ENCODE data around the gene TAL2. TPM values are rescaled to one million over a fixed set of nuclear protein-coding genes. Genes with fewer than 3 reads are reported as not detected.

The TAL2 gene
- total and polyA plus RNA-seq, 10 of the 15 experiments (the other 5 are each of a cell fraction or from before 2014, with no cell fraction given): 0.16 to 0.51 (median 0.34) TPM; not detected in 1

DNA sequence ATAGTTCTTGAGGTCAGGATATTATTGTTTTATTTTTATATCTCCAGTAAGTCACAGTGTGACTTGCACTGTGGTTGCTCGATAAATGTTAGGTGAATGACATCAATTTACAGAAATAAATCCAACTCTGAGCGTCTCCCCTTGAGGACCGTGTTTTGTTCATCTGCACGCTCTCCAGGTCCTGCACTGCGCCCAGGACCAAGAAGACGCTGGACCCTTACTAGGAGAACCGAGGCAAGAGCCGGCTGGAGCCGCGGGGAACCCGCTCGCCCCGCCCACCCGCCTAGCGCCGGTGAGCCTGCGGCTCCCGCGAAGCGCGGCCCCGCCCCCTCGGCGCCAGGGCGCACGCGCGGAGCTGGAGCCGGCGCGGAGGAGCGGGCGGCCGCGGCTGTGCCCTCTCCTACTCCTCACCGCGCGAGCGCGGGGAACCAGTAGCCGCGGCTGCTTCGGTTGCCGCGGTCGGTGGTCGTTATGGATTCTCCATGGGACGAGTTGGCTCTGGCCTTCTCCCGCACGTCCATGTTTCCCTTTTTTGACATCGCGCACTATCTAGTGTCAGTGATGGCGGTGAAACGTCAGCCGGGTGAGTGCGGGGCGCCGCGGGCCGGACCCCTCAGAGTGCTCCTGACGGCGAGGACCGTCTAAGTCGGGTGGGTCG lies 32.1 kb downstream of the TAL2 start, which contains the start of gene TMEM38B (continued):
- TF ChIP-seq, protein P1, sequence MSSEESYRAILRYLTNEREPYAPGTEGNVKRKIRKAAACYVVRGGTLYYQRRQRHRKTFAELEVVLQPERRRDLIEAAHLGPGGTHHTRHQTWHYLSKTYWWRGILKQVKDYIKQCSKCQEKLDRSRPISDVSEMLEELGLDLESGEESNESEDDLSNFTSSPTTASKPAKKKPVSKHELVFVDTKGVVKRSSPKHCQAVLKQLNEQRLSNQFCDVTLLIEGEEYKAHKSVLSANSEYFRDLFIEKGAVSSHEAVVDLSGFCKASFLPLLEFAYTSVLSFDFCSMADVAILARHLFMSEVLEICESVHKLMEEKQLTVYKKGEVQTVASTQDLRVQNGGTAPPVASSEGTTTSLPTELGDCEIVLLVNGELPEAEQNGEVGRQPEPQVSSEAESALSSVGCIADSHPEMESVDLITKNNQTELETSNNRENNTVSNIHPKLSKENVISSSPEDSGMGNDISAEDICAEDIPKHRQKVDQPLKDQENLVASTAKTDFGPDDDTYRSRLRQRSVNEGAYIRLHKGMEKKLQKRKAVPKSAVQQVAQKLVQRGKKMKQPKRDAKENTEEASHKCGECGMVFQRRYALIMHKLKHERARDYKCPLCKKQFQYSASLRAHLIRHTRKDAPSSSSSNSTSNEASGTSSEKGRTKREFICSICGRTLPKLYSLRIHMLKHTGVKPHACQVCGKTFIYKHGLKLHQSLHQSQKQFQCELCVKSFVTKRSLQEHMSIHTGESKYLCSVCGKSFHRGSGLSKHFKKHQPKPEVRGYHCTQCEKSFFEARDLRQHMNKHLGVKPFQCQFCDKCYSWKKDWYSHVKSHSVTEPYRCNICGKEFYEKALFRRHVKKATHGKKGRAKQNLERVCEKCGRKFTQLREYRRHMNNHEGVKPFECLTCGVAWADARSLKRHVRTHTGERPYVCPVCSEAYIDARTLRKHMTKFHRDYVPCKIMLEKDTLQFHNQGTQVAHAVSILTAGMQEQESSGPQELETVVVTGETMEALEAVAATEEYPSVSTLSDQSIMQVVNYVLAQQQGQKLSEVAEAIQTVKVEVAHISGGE (CRISPR knock-in tag; IDR thresholded peaks at IDR 0.05): no peak
- TF ChIP-seq STAT3 (IDR thresholded peaks at IDR 0.05; ENCODE audit: low read depth, low read length) (no peak), SMAD5 (IDR thresholded peaks at IDR 0.05; ENCODE audit: low read depth) (no peak), HCFC1 (IDR thresholded peaks at IDR 0.05; ENCODE audit: low read length) (no peak), ZNF384 (IDR thresholded peaks at IDR 0.05; ENCODE audit: borderline replicate concordance, low read depth, low read length) (no peak), POLR2A (IDR thresholded peaks at IDR 0.05; ENCODE audit: low read depth, low read length) (peak; percentile 71), CBX5 (IDR thresholded peaks at IDR 0.05; ENCODE audit: low read depth) (no peak)
- TF ChIP-seq, protein P2, sequence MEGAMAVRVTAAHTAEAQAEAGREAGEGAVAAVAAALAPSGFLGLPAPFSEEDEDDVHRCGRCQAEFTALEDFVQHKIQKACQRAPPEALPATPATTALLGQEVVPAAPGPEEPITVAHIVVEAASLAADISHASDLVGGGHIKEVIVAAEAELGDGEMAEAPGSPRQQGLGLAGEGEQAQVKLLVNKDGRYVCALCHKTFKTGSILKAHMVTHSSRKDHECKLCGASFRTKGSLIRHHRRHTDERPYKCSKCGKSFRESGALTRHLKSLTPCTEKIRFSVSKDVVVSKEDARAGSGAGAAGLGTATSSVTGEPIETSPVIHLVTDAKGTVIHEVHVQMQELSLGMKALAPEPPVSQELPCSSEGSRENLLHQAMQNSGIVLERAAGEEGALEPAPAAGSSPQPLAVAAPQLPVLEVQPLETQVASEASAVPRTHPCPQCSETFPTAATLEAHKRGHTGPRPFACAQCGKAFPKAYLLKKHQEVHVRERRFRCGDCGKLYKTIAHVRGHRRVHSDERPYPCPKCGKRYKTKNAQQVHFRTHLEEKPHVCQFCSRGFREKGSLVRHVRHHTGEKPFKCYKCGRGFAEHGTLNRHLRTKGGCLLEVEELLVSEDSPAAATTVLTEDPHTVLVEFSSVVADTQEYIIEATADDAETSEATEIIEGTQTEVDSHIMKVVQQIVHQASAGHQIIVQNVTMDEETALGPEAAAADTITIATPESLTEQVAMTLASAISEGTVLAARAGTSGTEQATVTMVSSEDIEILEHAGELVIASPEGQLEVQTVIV (IDR thresholded peaks at IDR 0.05; ENCODE audit: borderline replicate concordance, partially characterized antibody): no peak
- TF ChIP-seq, protein P3, sequence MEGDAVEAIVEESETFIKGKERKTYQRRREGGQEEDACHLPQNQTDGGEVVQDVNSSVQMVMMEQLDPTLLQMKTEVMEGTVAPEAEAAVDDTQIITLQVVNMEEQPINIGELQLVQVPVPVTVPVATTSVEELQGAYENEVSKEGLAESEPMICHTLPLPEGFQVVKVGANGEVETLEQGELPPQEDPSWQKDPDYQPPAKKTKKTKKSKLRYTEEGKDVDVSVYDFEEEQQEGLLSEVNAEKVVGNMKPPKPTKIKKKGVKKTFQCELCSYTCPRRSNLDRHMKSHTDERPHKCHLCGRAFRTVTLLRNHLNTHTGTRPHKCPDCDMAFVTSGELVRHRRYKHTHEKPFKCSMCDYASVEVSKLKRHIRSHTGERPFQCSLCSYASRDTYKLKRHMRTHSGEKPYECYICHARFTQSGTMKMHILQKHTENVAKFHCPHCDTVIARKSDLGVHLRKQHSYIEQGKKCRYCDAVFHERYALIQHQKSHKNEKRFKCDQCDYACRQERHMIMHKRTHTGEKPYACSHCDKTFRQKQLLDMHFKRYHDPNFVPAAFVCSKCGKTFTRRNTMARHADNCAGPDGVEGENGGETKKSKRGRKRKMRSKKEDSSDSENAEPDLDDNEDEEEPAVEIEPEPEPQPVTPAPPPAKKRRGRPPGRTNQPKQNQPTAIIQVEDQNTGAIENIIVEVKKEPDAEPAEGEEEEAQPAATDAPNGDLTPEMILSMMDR (IDR thresholded peaks at IDR 0.05 in 2 of 3, conservative IDR thresholded peaks at IDR 0.05 in 1 of 3; ENCODE audit: control insufficient read depth in 2 of 3, extremely low read depth in 1 of 3, insufficient read depth in 1 of 3, low read depth in 3 of 3, low read length in 3 of 3): no peak
- TF ChIP-seq, protein P4, sequence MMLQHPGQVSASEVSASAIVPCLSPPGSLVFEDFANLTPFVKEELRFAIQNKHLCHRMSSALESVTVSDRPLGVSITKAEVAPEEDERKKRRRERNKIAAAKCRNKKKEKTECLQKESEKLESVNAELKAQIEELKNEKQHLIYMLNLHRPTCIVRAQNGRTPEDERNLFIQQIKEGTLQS (IDR thresholded peaks at IDR 0.05; ENCODE audit: borderline replicate concordance, extremely low read depth, low read depth, low read length): no peak
- TF ChIP-seq, protein P5, sequence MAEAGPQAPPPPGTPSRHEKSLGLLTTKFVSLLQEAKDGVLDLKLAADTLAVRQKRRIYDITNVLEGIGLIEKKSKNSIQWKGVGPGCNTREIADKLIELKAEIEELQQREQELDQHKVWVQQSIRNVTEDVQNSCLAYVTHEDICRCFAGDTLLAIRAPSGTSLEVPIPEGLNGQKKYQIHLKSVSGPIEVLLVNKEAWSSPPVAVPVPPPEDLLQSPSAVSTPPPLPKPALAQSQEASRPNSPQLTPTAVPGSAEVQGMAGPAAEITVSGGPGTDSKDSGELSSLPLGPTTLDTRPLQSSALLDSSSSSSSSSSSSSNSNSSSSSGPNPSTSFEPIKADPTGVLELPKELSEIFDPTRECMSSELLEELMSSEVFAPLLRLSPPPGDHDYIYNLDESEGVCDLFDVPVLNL (IDR thresholded peaks at IDR 0.05; ENCODE audit: low read depth, low read length): no peak
- TF ChIP-seq, protein P6, sequence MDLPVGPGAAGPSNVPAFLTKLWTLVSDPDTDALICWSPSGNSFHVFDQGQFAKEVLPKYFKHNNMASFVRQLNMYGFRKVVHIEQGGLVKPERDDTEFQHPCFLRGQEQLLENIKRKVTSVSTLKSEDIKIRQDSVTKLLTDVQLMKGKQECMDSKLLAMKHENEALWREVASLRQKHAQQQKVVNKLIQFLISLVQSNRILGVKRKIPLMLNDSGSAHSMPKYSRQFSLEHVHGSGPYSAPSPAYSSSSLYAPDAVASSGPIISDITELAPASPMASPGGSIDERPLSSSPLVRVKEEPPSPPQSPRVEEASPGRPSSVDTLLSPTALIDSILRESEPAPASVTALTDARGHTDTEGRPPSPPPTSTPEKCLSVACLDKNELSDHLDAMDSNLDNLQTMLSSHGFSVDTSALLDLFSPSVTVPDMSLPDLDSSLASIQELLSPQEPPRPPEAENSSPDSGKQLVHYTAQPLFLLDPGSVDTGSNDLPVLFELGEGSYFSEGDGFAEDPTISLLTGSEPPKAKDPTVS (IDR thresholded peaks at IDR 0.05; ENCODE audit: low read depth, low read length): no peak
- TF ChIP-seq, protein P7, sequence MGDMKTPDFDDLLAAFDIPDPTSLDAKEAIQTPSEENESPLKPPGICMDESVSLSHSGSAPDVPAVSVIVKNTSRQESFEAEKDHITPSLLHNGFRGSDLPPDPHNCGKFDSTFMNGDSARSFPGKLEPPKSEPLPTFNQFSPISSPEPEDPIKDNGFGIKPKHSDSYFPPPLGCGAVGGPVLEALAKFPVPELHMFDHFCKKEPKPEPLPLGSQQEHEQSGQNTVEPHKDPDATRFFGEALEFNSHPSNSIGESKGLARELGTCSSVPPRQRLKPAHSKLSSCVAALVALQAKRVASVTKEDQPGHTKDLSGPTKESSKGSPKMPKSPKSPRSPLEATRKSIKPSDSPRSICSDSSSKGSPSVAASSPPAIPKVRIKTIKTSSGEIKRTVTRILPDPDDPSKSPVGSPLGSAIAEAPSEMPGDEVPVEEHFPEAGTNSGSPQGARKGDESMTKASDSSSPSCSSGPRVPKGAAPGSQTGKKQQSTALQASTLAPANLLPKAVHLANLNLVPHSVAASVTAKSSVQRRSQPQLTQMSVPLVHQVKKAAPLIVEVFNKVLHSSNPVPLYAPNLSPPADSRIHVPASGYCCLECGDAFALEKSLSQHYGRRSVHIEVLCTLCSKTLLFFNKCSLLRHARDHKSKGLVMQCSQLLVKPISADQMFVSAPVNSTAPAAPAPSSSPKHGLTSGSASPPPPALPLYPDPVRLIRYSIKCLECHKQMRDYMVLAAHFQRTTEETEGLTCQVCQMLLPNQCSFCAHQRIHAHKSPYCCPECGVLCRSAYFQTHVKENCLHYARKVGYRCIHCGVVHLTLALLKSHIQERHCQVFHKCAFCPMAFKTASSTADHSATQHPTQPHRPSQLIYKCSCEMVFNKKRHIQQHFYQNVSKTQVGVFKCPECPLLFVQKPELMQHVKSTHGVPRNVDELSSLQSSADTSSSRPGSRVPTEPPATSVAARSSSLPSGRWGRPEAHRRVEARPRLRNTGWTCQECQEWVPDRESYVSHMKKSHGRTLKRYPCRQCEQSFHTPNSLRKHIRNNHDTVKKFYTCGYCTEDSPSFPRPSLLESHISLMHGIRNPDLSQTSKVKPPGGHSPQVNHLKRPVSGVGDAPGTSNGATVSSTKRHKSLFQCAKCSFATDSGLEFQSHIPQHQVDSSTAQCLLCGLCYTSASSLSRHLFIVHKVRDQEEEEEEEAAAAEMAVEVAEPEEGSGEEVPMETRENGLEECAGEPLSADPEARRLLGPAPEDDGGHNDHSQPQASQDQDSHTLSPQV (IDR thresholded peaks at IDR 0.05): no peak
